RWPE2 (cell line): Measurements from ENCODE around the gene ELK3.

Source experiments
- ATAC-seq: fragments of 200-7000 bp; cut with Tn5 transposase; 3 replicates; pipeline ENCODE4 v1.9.1; 2021; ENCODE audit warnings: low read depth
- DNase-seq: peaks from one replicate; pipeline ENCODE4 v3.0.0-alpha.2; 2020; ENCODE audit warnings: low spot score
- H3K27ac ChIP-seq: fragments of 450-650 bp; 2 replicates; pipeline ENCODE4 v1.5.1; 2017; ENCODE audit warnings: mild to moderate bottlenecking; ENCODE audit not compliant: poor library complexity, severe bottlenecking
- H3K27me3 ChIP-seq: fragments of 250-450 bp; sonication (Bioruptor Pico); 2 replicates; pipeline ENCODE4 v1.5.1; 2021; ENCODE audit warnings: mild to moderate bottlenecking, moderate library complexity; ENCODE audit not compliant: insufficient read depth, poor library complexity, severe bottlenecking
- H3K36me3 ChIP-seq: fragments of 250-450 bp; sonication (Bioruptor Pico); 2 replicates; pipeline ENCODE4 v1.5.1; 2020; ENCODE audit warnings: low read depth, mild to moderate bottlenecking, moderate library complexity
- H3K4me1 ChIP-seq: fragments of 250-450 bp; sonication (Bioruptor Pico); 2 replicates; pipeline ENCODE4 v1.5.1; 2021; ENCODE audit warnings: mild to moderate bottlenecking, moderate library complexity; ENCODE audit not compliant: insufficient read depth, poor library complexity, severe bottlenecking
- H3K4me3 ChIP-seq: fragments of 250-450 bp; sonication (Bioruptor Pico); 2 replicates; pipeline ENCODE4 v1.5.1; 2021; ENCODE audit warnings: mild to moderate bottlenecking, moderate library complexity; ENCODE audit not compliant: severe bottlenecking
- H3K9me3 ChIP-seq: fragments of 250-450 bp; sonication (Bioruptor Pico); 2 replicates; pipeline ENCODE4 v1.5.1; 2021; ENCODE audit warnings: mild to moderate bottlenecking, moderate library complexity; ENCODE audit not compliant: severe bottlenecking
- CTCF ChIP-seq: fragments of 450-650 bp; IDR thresholded peaks from one replicate; pipeline ENCODE4 v1.5.1; 2017; ENCODE audit warnings: mild to moderate bottlenecking, moderate library complexity; ENCODE audit not compliant: poor library complexity, severe bottlenecking

The ELK3 gene

GRCh38 chr12:96201272-96202227, 7.4 kb downstream of the ELK3 start:
- no peak for DNase-seq
- H3K27me3 ChIP-seq: no peaks in the 10 kb centered on the region
- H3K27ac ChIP-seq: peak overlapping the region; percentile 98
- no peak for TF ChIP-seq CTCF
- H3K4me3 ChIP-seq: no peak overlapping the region
- peaks cover 39% of the 10 kb centered on the region for H3K4me1 ChIP-seq
- H3K9me3 ChIP-seq: no peaks in the 10 kb centered on the region
- peaks cover 49% of the 10 kb centered on the region for H3K36me3 ChIP-seq
- ATAC-seq: no peak

- TF ChIP-seq CTCF: no peak
- Histone ChIP-seq H3K27me3 (no peaks in the 10 kb centered on the region), H3K9me3 (no peaks in the 10 kb centered on the region), H3K27ac (no peak overlapping the region), H3K4me3 (no peak overlapping the region), H3K4me1 (peaks cover 33% of the 10 kb centered on the region), H3K36me3 (peaks cover 41% of the 10 kb centered on the region)
- ATAC-seq (no peak), DNase-seq (no peak)
Observed at GRCh38 chr12:96204381-96204780, 10.2 kb downstream of the ELK3 start.

GRCh38 chr12:96205908-96206307, 11.7 kb downstream of the ELK3 start:
- H3K27me3 ChIP-seq: no peaks in the 10 kb centered on the region
- no peak overlapping the region for H3K27ac ChIP-seq
- H3K36me3 ChIP-seq: peaks cover 36% of the 10 kb centered on the region
- ATAC-seq (no peak), DNase-seq (no peak)
- no peak overlapping the region for H3K4me3 ChIP-seq
- no peak for TF ChIP-seq CTCF
- no peaks in the 10 kb centered on the region for H3K9me3 ChIP-seq
- peaks cover 37% of the 10 kb centered on the region for H3K4me1 ChIP-seq

- Histone ChIP-seq H3K4me1 (peaks cover 48% of the 10 kb centered on the region), H3K9me3 (no peaks in the 10 kb centered on the region), H3K27me3 (no peaks in the 10 kb centered on the region), H3K4me3 (no peak overlapping the region), H3K27ac (peak overlapping the region; percentile 100), H3K36me3 (peaks cover 43% of the 10 kb centered on the region)
- ATAC-seq (no peak), DNase-seq (no peak)
- no peak for TF ChIP-seq CTCF
Observed at GRCh38 chr12:96206936-96207662, 12.9 kb downstream of the ELK3 start.
